Measurements from ENCODE around the gene RIT1. TPM values are rescaled to one million over a fixed set of nuclear protein-coding genes. Genes with fewer than 3 reads are reported as not detected.

The RIT1 gene
- total and polyA plus RNA-seq, 2 donors (not counting 3 experiments of a cell fraction or from before 2014, with no cell fraction given): 46.4 to 65.5 TPM

DNA sequence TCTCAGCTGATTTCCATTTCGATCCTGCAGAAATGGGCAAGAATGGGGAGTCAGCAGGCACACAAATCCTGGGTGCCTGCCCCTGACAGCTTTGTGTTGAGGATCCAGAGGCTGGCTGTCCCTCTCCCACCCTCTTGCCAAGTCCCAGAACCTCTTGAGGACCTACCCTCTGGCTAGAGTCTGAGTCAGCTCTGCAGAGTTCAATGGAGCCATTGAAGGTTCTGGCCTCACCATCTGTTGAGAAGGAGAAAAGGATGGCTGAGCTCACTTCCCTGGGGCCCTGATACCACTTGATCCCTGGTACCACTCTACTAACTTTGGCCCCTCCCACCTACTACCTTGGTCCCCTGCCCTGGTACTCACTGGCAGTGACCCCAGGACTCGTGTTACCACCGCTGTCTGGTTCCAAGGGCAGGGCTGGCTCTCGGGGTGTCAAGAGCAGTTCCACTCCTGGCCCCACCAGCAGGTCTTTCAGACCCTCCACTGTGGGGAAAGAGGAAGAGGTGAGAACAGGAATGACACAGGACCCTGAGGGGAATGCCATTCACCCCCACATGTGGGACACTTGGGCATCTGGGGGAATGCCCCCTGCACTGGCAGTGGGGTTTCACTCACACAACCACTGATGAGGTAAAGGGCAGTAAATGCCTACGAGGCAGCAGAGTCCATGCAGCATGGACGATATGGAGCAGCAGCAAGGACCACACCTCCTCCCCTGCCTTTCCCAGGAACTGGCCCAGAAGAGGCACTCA, 40.8 kb upstream of the RIT1 start:
- no peak overlapping the region for H2AFZ ChIP-seq (ENCODE audit: low read depth, low read length)
- no peak overlapping the region for H3K4me3 ChIP-seq (replicated peaks in 1 of 3; ENCODE audit: insufficient read depth in 1 of 3, low read depth in 1 of 3, low read length in 3 of 3)
- DNase-seq (ENCODE audit: low read depth, low spot score) (no peak), FAIRE-seq (no peak)
- POLR2A ChIA-PET: no interaction called here
- peaks cover 46 to 55% of the 10 kb centered on the region in 2 experiments for H3K36me3 ChIP-seq (ENCODE audit: control insufficient read depth in 2 of 2, extremely low read depth in 1 of 2, insufficient read depth in 2 of 2, low read length in 2 of 2)
- BruUV-seq (replicated peaks): no TSS peak
- intact Hi-C loops (cut with micrococcal nuclease) (no loop called here), dilution Hi-C loops (cut with MboI; ENCODE audit: extremely low pct_ligation_motif_present, low sequenced_read_pairs) (no loop called here)
- TF ChIP-seq EZH2 (IDR thresholded peaks at IDR 0.05; ENCODE audit: borderline replicate concordance, low read depth, low read length, severe bottlenecking): no peak
- TF ChIP-seq POLR2A (IDR thresholded peaks at IDR 0.05; ENCODE audit: low read depth, low read length): no peak
- no peak for TF ChIP-seq MYC (IDR thresholded peaks at IDR 0.05; ENCODE audit: low read depth, low read length)
- TF ChIP-seq GATA2 (IDR thresholded peaks at IDR 0.05; ENCODE audit: insufficient read depth, insufficient read length, low read depth, low read length): no peak
- no peak for TF ChIP-seq JUN (IDR thresholded peaks at IDR 0.05; ENCODE audit: borderline replicate concordance, insufficient read depth, insufficient read length, low read depth)
- TF ChIP-seq, protein P1, sequence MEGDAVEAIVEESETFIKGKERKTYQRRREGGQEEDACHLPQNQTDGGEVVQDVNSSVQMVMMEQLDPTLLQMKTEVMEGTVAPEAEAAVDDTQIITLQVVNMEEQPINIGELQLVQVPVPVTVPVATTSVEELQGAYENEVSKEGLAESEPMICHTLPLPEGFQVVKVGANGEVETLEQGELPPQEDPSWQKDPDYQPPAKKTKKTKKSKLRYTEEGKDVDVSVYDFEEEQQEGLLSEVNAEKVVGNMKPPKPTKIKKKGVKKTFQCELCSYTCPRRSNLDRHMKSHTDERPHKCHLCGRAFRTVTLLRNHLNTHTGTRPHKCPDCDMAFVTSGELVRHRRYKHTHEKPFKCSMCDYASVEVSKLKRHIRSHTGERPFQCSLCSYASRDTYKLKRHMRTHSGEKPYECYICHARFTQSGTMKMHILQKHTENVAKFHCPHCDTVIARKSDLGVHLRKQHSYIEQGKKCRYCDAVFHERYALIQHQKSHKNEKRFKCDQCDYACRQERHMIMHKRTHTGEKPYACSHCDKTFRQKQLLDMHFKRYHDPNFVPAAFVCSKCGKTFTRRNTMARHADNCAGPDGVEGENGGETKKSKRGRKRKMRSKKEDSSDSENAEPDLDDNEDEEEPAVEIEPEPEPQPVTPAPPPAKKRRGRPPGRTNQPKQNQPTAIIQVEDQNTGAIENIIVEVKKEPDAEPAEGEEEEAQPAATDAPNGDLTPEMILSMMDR (IDR thresholded peaks at IDR 0.05; ENCODE audit: extremely low read depth in 1 of 2, insufficient read depth in 1 of 2, low read depth in 1 of 2, low read length in 2 of 2): no peak
- TF ChIP-seq FOS (IDR thresholded peaks at IDR 0.05; ENCODE audit: borderline replicate concordance, insufficient read depth, low read length): no peak
- no peak for TF ChIP-seq POLR2AphosphoS5 (IDR thresholded peaks at IDR 0.05; ENCODE audit: insufficient read depth, low read depth, low read length)
- TF ChIP-seq, protein P2, sequence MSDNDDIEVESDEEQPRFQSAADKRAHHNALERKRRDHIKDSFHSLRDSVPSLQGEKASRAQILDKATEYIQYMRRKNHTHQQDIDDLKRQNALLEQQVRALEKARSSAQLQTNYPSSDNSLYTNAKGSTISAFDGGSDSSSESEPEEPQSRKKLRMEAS (IDR thresholded peaks at IDR 0.05; ENCODE audit: insufficient read depth, insufficient read length): no peak
- H3K27me3 ChIP-seq (ENCODE audit: control insufficient read depth in 2 of 2, insufficient read depth in 2 of 2, low read length in 2 of 2): no peaks in the 10 kb centered on the region
- no peak overlapping the region for H3K4me2 ChIP-seq (ENCODE audit: insufficient read depth, low read length)
- no peak overlapping the region for H3K27ac ChIP-seq (ENCODE audit: insufficient read depth, low read depth, low read length)
- H3K9me3 ChIP-seq (replicated peaks; ENCODE audit: control insufficient read depth, insufficient read depth, low read length): no peaks in the 10 kb centered on the region
- H3K9me1 ChIP-seq (replicated peaks; ENCODE audit: control insufficient read depth, extremely low read depth, insufficient read depth, low read length): no peaks in the 10 kb centered on the region
- H4K20me1 ChIP-seq (replicated peaks; ENCODE audit: control insufficient read depth, extremely low read depth, insufficient read depth, low read length): no peaks in the 10 kb centered on the region
- H3K79me2 ChIP-seq (ENCODE audit: control insufficient read depth, insufficient read depth, low read length): no peaks in the 10 kb centered on the region
- CTCF ChIA-PET: interaction anchor here (1.7 to 5.8 kb wide), 3 partner anchors 13 to 37 kb away, joined by 4 to 27 read pairs (median 6); no protein-coding TSS in a partner anchor
- H3K9ac ChIP-seq (replicated peaks; ENCODE audit: extremely low read depth, insufficient read depth, low read length): no peak overlapping the region
- no peaks in the 10 kb centered on the region for H3K4me1 ChIP-seq (ENCODE audit: control insufficient read depth, extremely low read depth, insufficient read depth, low read length)
